Activated CD8-positive, alpha-beta T cell treated with anti-CD3 and anti-CD28 coated beads for 36 hours (primary cell): ENCODE results near the gene DHRS7B. TPM values are rescaled to one million over a fixed set of nuclear protein-coding genes. Genes with fewer than 3 reads are reported as not detected.

Experiments
- ATAC-seq: fragments of 200-7000 bp; cut with Tn5 transposase; one replicate; pipeline ENCODE4 v1.10.0; 2021; ENCODE audit warnings: mild to moderate bottlenecking, moderate library complexity
- CTCF ChIA-PET: fragments of 350-600 bp; sonication (Branson Sonifier 250); formaldehyde crosslinking; loops from one replicate; lab custom pipeline; 2021; ENCODE audit warnings: antibody characterized with exemption; lab: Charles Lee
- POLR2A ChIA-PET: fragments of 350-600 bp; sonication (Branson Sonifier 250); formaldehyde crosslinking; loops from one replicate; lab custom pipeline; 2021; ENCODE audit warnings: antibody characterized with exemption; lab: Charles Lee
- DNase-seq: peaks from one replicate; pipeline ENCODE4 v3.0.0-alpha.2; 2020
- H3K27ac Mint-ChIP-seq: one replicate; pipeline ENCODE4 v1.8.0; 2021; ENCODE audit warnings: mild to moderate bottlenecking, mixed read lengths
- H3K27me3 Mint-ChIP-seq: one replicate; pipeline ENCODE4 v1.8.0; 2021; ENCODE audit warnings: mixed read lengths
- H3K36me3 Mint-ChIP-seq: one replicate; pipeline ENCODE4 v1.8.0; 2021; ENCODE audit warnings: low read depth, mixed read lengths
- H3K4me1 Mint-ChIP-seq: one replicate; pipeline ENCODE4 v1.8.0; 2021; ENCODE audit warnings: low read depth, mixed read lengths
- H3K4me3 Mint-ChIP-seq: one replicate; pipeline ENCODE4 v1.8.0; 2021; ENCODE audit warnings: mild to moderate bottlenecking, moderate library complexity, mixed read lengths
- H3K9me3 Mint-ChIP-seq: one replicate; pipeline ENCODE4 v1.8.0; 2021; ENCODE audit warnings: mixed read lengths
- intact Hi-C: fragments of 100-400 bp; cut with micrococcal nuclease; formaldehyde crosslinking; loops from one replicate; pipeline ENCODE4 v1.10.0; 2022
- total RNA-seq, 2 experiments: library from RNA; stranded (reverse); gene quantifications; one replicate each; pipeline ENCODE4 v1.2.3, GENCODE V29; 2021
- TF ChIP-seq, protein P1 (sequence below): fragments of 200-600 bp; IDR thresholded peaks from one replicate; pipeline ENCODE4 v1.8.0; 2022; ENCODE audit warnings: antibody characterized with exemption, mild to moderate bottlenecking

The DHRS7B gene
- total RNA-seq, 2 experiments from 2014 or later: 13.5 to 15.3 TPM

GRCh38 chr17:21200590-21201297 is 74.0 kb downstream of the DHRS7B start:
- TF ChIP-seq, protein P1, sequence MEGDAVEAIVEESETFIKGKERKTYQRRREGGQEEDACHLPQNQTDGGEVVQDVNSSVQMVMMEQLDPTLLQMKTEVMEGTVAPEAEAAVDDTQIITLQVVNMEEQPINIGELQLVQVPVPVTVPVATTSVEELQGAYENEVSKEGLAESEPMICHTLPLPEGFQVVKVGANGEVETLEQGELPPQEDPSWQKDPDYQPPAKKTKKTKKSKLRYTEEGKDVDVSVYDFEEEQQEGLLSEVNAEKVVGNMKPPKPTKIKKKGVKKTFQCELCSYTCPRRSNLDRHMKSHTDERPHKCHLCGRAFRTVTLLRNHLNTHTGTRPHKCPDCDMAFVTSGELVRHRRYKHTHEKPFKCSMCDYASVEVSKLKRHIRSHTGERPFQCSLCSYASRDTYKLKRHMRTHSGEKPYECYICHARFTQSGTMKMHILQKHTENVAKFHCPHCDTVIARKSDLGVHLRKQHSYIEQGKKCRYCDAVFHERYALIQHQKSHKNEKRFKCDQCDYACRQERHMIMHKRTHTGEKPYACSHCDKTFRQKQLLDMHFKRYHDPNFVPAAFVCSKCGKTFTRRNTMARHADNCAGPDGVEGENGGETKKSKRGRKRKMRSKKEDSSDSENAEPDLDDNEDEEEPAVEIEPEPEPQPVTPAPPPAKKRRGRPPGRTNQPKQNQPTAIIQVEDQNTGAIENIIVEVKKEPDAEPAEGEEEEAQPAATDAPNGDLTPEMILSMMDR: no peak
- Mint-ChIP-seq H3K4me1 (peaks cover 24% of the 10 kb centered on the region), H3K27me3 (no peaks in the 10 kb centered on the region), H3K36me3 (peaks cover 19% of the 10 kb centered on the region), H3K4me3 (no peak overlapping the region), H3K9me3 (no peaks in the 10 kb centered on the region), H3K27ac (no peak overlapping the region)
- DNase-seq (no peak), ATAC-seq (no peak)
- POLR2A ChIA-PET: interaction anchor here (1.1 to 2.4 kb wide), 2 partner anchors 11 to 12 kb away, joined by 3 to 8 read pairs; no protein-coding TSS in a partner anchor
- CTCF ChIA-PET: interaction anchor here (1.1 to 3.2 kb wide), 3 partner anchors 39 to 81 kb away, joined by 3 to 7 read pairs (median 3); no protein-coding TSS in a partner anchor
- intact Hi-C loops: no loop called here

- H3K27ac Mint-ChIP-seq: no peak overlapping the region
- no peak for ATAC-seq
- POLR2A ChIA-PET: interaction anchor here (1.1 to 2.4 kb wide), 2 partner anchors 11 to 12 kb away, joined by 3 to 8 read pairs; no protein-coding TSS in a partner anchor
- H3K4me1 Mint-ChIP-seq: peaks cover 28% of the 10 kb centered on the region
- TF ChIP-seq, protein P1: no peak
- intact Hi-C loops: no loop called here
- no peaks in the 10 kb centered on the region for H3K9me3 Mint-ChIP-seq
- H3K4me3 Mint-ChIP-seq: no peak overlapping the region
- DNase-seq: no peak
- CTCF ChIA-PET: interaction anchor here (1.2 kb wide), 1 partner anchor 39 kb away, joined by 3 read pairs; no protein-coding TSS in a partner anchor
- H3K27me3 Mint-ChIP-seq: no peaks in the 10 kb centered on the region
- H3K36me3 Mint-ChIP-seq: peaks cover 19% of the 10 kb centered on the region
Observed at GRCh38 chr17:21201298-21201595, 74.5 kb downstream of the DHRS7B start.

DNA sequence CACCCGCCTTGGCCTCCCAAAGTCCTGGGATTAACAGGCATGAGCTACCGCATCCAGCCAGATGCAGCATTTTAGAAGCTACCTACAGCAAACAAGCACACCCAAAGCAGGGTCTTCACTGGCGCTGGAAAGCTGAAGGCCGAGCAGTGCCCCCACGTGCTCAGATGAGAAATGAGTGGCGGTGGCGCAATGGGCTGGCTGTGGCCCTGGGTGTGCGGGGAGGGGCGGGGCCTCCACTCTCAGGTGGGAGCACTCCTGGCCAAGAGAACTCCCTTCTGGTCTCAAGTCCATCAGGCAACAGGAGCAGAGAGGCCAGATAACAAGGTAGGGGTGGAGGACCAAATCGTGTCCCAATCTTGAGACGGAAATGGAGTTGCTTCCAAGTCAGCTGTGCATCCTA is 75.1 kb downstream of the DHRS7B start:
- TF ChIP-seq, protein P1: no peak
- Mint-ChIP-seq H3K36me3 (peaks cover 14% of the 10 kb centered on the region), H3K27me3 (no peaks in the 10 kb centered on the region), H3K4me3 (no peak overlapping the region), H3K27ac (no peak overlapping the region), H3K9me3 (no peaks in the 10 kb centered on the region), H3K4me1 (peaks cover 31% of the 10 kb centered on the region)
- ATAC-seq: no peak
- CTCF ChIA-PET: interaction anchor here (1.2 kb wide), 1 partner anchor 38 kb away, joined by 3 read pairs; no protein-coding TSS in a partner anchor
- DNase-seq: no peak
- POLR2A ChIA-PET: interaction anchor here (2.4 kb wide), 1 partner anchor 10 kb away, joined by 8 read pairs; no protein-coding TSS in a partner anchor
- intact Hi-C loops: no loop called here

GRCh38 chr17:21202512-21202911 is 75.7 kb downstream of the DHRS7B start:
- TF ChIP-seq, protein P1: no peak
- Mint-ChIP-seq H3K27me3 (no peaks in the 10 kb centered on the region), H3K4me1 (peaks cover 32% of the 10 kb centered on the region), H3K27ac (no peak overlapping the region), H3K9me3 (no peaks in the 10 kb centered on the region), H3K36me3 (peaks cover 8% of the 10 kb centered on the region), H3K4me3 (no peak overlapping the region)
- intact Hi-C loops: no loop called here
- DNase-seq (no peak), ATAC-seq (no peak)
- CTCF ChIA-PET: no interaction called here
- POLR2A ChIA-PET: interaction anchor here (2.4 kb wide), 1 partner anchor 9 kb away, joined by 8 read pairs; no protein-coding TSS in a partner anchor

DNA sequence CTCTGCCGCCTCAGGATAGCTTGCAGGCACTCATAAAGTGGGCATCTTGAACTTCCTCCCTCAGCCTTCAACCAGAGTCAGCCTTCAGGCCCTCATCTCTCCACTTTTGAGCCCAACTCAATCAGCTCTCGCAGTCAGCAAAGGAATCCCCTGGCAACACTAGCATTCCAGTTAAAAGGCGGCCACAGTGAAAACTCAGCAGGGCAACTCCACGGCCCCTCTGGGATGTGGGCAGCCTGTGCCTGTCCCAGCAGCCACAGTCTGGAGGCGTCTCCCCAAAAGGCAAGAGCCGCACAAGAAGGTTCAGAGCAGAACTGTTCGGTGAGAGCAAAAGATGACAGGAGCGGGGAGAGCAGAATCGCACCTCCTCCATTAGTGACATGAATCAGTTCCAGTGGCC is 78.2 kb downstream of the DHRS7B start:
- CTCF ChIA-PET: no interaction called here
- H3K4me1 Mint-ChIP-seq: peaks cover 38% of the 10 kb centered on the region
- DNase-seq (no peak), ATAC-seq (no peak)
- H3K27me3 Mint-ChIP-seq: no peaks in the 10 kb centered on the region
- no peaks in the 10 kb centered on the region for H3K9me3 Mint-ChIP-seq
- intact Hi-C loops: no loop called here
- POLR2A ChIA-PET: no interaction called here
- H3K36me3 Mint-ChIP-seq: no peaks in the 10 kb centered on the region
- H3K4me3 Mint-ChIP-seq: no peak overlapping the region
- TF ChIP-seq, protein P1: no peak
- no peak overlapping the region for H3K27ac Mint-ChIP-seq
